Activated CD8-positive, alpha-beta memory T cell treated with anti-CD3 and anti-CD28 coated beads for 24 hours (primary cell): ENCODE data around the gene ZNF552.
"Not testable (repeated sequence)": the region's sequence is repeated elsewhere in the genome, so short reads cannot be mapped to it uniquely, and the experiment has no call there.

Source experiments
- DNase-seq: peaks from one replicate; pipeline ENCODE4 v3.0.0-alpha.2; 2020

The ZNF552 gene

GRCh38 chr19:57814505-57815246 lies at the start of gene ZNF552:
Gene ZNF552, minus strand, starts transcription at chr19:57814913. Its CDS starts 170 bp downstream, at chr19:57814743.
- DNase-seq, result peak; percentile 86

GRCh38 chr19:57862351-57862750 lies 47.6 kb upstream of the ZNF552 start:
- DNase-seq, result not testable (repeated sequence)

- DNase-seq, result not testable (repeated sequence)
Measured at GRCh38 chr19:57854117-57854516, 39.4 kb upstream of the ZNF552 start.

- DNase-seq, result not testable (repeated sequence)
Measured at GRCh38 chr19:57851812-57852603, 37.3 kb upstream of the ZNF552 start.

- no peak for DNase-seq
Measured at GRCh38 chr19:57850553-57851017, 35.9 kb upstream of the ZNF552 start.

- peak; percentile 88 for DNase-seq
Measured at GRCh38 chr19:57849666-57850473, 35.2 kb upstream of the ZNF552 start, which contains the start of gene ZNF587. Gene ZNF587, plus strand, starts transcription at chr19:57849859. Its CDS starts 180 bp downstream, at chr19:57850039.

GRCh38 chr19:57849162-57849665 lies 34.5 kb upstream of the ZNF552 start:
- DNase-seq, result not testable (repeated sequence)

- DNase-seq, result not testable (repeated sequence)
Measured at GRCh38 chr19:57847164-57847563, 32.5 kb upstream of the ZNF552 start.

- no peak for DNase-seq
Measured at GRCh38 chr19:57841122-57841763, 26.5 kb upstream of the ZNF552 start.

- not testable (repeated sequence) for DNase-seq
Measured at GRCh38 chr19:57838622-57839191, 24.0 kb upstream of the ZNF552 start.

GRCh38 chr19:57836991-57837390 lies 22.3 kb upstream of the ZNF552 start:
- not testable (repeated sequence) for DNase-seq

- peak; percentile 66 for DNase-seq
Measured at GRCh38 chr19:57830071-57830602, 15.4 kb upstream of the ZNF552 start, which contains the start of gene ZNF587B. Gene ZNF587B, plus strand, starts transcription at chr19:57830299. Its CDS starts 230 bp downstream, at chr19:57830529.

GRCh38 chr19:57829316-57829715 lies 14.6 kb upstream of the ZNF552 start:
- DNase-seq, result no peak

- DNase-seq, result no peak
Measured at GRCh38 chr19:57825511-57825910, 10.8 kb upstream of the ZNF552 start.

GRCh38 chr19:57823608-57824007 lies 8.9 kb upstream of the ZNF552 start:
- DNase-seq, result not testable (repeated sequence)

- DNase-seq, result not testable (repeated sequence)
Measured at GRCh38 chr19:57823155-57823554, 8.4 kb upstream of the ZNF552 start.

GRCh38 chr19:57821501-57821900 lies 6.8 kb upstream of the ZNF552 start:
- DNase-seq, result not testable (repeated sequence)

GRCh38 chr19:57821095-57821494 lies 6.4 kb upstream of the ZNF552 start:
- DNase-seq, result not testable (repeated sequence)

- DNase-seq, result no peak
Measured at GRCh38 chr19:57820599-57820998, 5.9 kb upstream of the ZNF552 start.

- DNase-seq, result peak; percentile 86
Measured at GRCh38 chr19:57819475-57820148, 4.9 kb upstream of the ZNF552 start.

- DNase-seq, result no peak
Measured at GRCh38 chr19:57818378-57818777, 3.7 kb upstream of the ZNF552 start.
